ENCODE results near the gene NCAPD2.

The NCAPD2 gene

DNA sequence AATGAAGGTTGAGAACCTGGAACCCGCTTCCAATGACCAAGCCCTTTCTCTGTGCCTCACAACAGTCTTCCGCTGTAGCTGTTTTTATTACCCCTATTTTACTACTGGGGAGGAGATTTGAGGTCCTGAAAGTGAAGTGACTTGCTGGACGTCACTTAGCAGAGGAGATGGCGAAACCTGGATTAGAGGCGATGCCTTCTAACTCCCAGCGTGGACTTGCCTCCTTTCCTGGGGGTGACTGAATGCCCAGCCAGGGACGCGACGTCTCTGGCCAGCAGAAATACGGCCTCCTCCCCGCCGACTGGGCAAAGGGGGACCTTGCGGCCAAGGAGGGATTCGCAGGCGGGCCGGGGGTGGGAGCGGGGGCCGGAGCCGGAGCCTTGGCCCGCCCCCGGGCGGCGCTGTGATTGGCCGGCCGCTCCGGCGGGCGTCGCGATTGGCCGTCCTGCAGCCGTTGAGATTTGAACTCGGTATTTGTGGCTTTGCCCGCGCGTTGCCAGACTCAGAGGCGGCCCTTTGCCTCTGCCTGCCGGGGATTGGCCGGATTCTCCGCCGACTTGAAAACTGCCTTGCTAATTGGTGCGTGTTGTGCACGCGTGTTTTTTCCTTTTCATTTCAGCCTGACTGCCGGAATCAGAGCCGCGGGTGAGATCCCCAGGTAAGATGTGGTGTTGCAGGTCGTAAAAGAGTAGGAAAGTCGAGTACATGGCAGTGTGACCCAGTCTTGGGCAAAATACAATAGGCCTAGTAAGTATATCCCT is at the start of gene NCAPD2:
Gene NCAPD2 (plus strand): TSS at position 606 of the 761 bp plus-strand sequence. CDS start 997 bp downstream, outside the sequence.
- peak; percentile 73 for TF ChIP-seq MYC (IDR thresholded peaks at IDR 0.05; ENCODE audit: low read depth, low read length)
- TF ChIP-seq, protein P1, sequence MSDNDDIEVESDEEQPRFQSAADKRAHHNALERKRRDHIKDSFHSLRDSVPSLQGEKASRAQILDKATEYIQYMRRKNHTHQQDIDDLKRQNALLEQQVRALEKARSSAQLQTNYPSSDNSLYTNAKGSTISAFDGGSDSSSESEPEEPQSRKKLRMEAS (IDR thresholded peaks at IDR 0.05; ENCODE audit: low read depth, low read length): peak; percentile 83
- peak; percentile 46 for TF ChIP-seq POLR2A (IDR thresholded peaks at IDR 0.05; ENCODE audit: extremely low read depth, insufficient read length)
- TF ChIP-seq, protein P2, sequence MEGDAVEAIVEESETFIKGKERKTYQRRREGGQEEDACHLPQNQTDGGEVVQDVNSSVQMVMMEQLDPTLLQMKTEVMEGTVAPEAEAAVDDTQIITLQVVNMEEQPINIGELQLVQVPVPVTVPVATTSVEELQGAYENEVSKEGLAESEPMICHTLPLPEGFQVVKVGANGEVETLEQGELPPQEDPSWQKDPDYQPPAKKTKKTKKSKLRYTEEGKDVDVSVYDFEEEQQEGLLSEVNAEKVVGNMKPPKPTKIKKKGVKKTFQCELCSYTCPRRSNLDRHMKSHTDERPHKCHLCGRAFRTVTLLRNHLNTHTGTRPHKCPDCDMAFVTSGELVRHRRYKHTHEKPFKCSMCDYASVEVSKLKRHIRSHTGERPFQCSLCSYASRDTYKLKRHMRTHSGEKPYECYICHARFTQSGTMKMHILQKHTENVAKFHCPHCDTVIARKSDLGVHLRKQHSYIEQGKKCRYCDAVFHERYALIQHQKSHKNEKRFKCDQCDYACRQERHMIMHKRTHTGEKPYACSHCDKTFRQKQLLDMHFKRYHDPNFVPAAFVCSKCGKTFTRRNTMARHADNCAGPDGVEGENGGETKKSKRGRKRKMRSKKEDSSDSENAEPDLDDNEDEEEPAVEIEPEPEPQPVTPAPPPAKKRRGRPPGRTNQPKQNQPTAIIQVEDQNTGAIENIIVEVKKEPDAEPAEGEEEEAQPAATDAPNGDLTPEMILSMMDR (IDR thresholded peaks at IDR 0.05; ENCODE audit: low read depth, low read length): no peak
- DNase-seq (ENCODE audit: low read depth): peak; percentile 97
- peak within 1 kb of the TSS; percentile 95 for H3K4me3 ChIP-seq (ENCODE audit: low read depth, low read length)

GRCh38 chr12:6444704-6445688 is 48.9 kb upstream of the NCAPD2 start, which contains the start of gene CD27:
TSS of gene CD27 (plus strand) at chr12:6444955. CDS start at chr12:6445096, 141 bp downstream.
- H3K4me3 ChIP-seq (ENCODE audit: low read depth, low read length): no peak within 1 kb of the TSS
- no peak for DNase-seq (ENCODE audit: low read depth)

GRCh38 chr12:6450091-6450868 is 43.6 kb upstream of the NCAPD2 start:
- DNase-seq (ENCODE audit: low read depth): no peak
- TF ChIP-seq MYC (IDR thresholded peaks at IDR 0.05; ENCODE audit: low read depth, low read length): no peak
- no peak for TF ChIP-seq POLR2A (IDR thresholded peaks at IDR 0.05; ENCODE audit: extremely low read depth, insufficient read length)
- TF ChIP-seq, protein P1 (IDR thresholded peaks at IDR 0.05; ENCODE audit: low read depth, low read length): no peak
- TF ChIP-seq, protein P2 (IDR thresholded peaks at IDR 0.05; ENCODE audit: low read depth, low read length): no peak
- H3K4me3 ChIP-seq (ENCODE audit: low read depth, low read length): no peak overlapping the region

More at GRCh38 chr12:6444704-6445688, 48.9 kb upstream of the NCAPD2 start, which contains the start of gene CD27:
- TF ChIP-seq, protein P1 (IDR thresholded peaks at IDR 0.05; ENCODE audit: low read depth, low read length): no peak
- TF ChIP-seq, protein P2 (IDR thresholded peaks at IDR 0.05; ENCODE audit: low read depth, low read length): no peak
- TF ChIP-seq POLR2A (IDR thresholded peaks at IDR 0.05; ENCODE audit: extremely low read depth, insufficient read length) (no peak), MYC (IDR thresholded peaks at IDR 0.05; ENCODE audit: low read depth, low read length) (no peak)

DNA sequence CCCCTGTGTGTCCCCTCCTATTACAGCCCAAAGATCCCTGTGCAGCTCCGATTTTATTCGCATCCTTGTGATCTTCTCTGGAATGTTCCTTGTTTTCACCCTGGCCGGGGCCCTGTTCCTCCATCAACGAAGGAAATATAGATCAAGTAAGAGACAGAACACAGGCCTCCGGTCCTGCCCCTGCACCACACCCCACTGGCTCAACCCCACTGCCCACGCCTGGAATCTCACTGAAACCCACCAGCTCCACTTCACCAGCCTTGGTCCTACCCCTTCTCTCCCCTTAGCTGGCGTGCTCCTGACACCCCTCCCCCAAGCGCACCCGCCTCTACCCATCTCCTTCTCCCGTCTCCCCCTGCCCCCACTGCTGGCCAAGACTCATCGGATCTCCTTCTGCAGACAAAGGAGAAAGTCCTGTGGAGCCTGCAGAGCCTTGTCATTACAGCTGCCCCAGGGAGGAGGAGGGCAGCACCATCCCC is 43.0 kb upstream of the NCAPD2 start:
- no peak for DNase-seq (ENCODE audit: low read depth)
- TF ChIP-seq, protein P1 (IDR thresholded peaks at IDR 0.05; ENCODE audit: low read depth, low read length): no peak
- TF ChIP-seq, protein P2 (IDR thresholded peaks at IDR 0.05; ENCODE audit: low read depth, low read length): no peak
- TF ChIP-seq POLR2A (IDR thresholded peaks at IDR 0.05; ENCODE audit: extremely low read depth, insufficient read length): no peak
- H3K4me3 ChIP-seq (ENCODE audit: low read depth, low read length): peak overlapping the region; percentile 83
